Hematopoietic multipotent progenitor cell treated with erythropoietin and hydrocortisone succinate and interleukin-3 and kit ligand, for 8 days (in vitro differentiated cells): Measurements from ENCODE around the gene ZNF513.
"Not testable (repeated sequence)": the region's sequence is repeated elsewhere in the genome, so short reads cannot be mapped to it uniquely, and the experiment has no call there.

Source experiments
- DNase-seq: peaks from one replicate; pipeline ENCODE4 v3.0.0-alpha.2; 2015

The ZNF513 gene

GRCh38 chr2:27353762-27354596 is 26.6 kb downstream of the ZNF513 start:
- peak; percentile 79 for DNase-seq

GRCh38 chr2:27353386-27353761 is 27.2 kb downstream of the ZNF513 start:
- not testable (repeated sequence) for DNase-seq

- DNase-seq, result no peak
Measured at GRCh38 chr2:27351802-27352598, 28.5 kb downstream of the ZNF513 start.

- no peak for DNase-seq
Measured at GRCh38 chr2:27350106-27350693, 30.3 kb downstream of the ZNF513 start.

- no peak for DNase-seq
Measured at GRCh38 chr2:27347641-27348040, 32.9 kb downstream of the ZNF513 start.

GRCh38 chr2:27336173-27336572 is 44.4 kb downstream of the ZNF513 start:
- no peak for DNase-seq

GRCh38 chr2:27335311-27335710 is 45.2 kb downstream of the ZNF513 start:
- no peak for DNase-seq
